ENCODE data around the gene P2RY6. TPM values are rescaled to one million over a fixed set of nuclear protein-coding genes. Genes with fewer than 3 reads are reported as not detected.
"Not testable (repeated sequence)": the region's sequence is repeated elsewhere in the genome, so short reads cannot be mapped to it uniquely, and the experiment has no call there.

P2RY6 gene
- total and polyA plus RNA-seq, 2 of the 4 experiments (the other 2 are of a cell fraction) = 0.44 TPM; not detected in 1

GRCh38 chr11:73232487-73232886, 39.7 kb upstream of the P2RY6 start:
- H3K4ac ChIP-seq (ENCODE audit: low read depth, low read length); H3K18ac ChIP-seq (ENCODE audit: low read depth, low read length); H2BK5ac ChIP-seq (ENCODE audit: low read depth, low read length, poor library complexity, severe bottlenecking); DNase-seq; ATAC-seq (ENCODE audit: low read depth); POLR2A ChIA-PET (ENCODE audit: unreplicated experiment); H3K14ac ChIP-seq (replicated peaks; ENCODE audit: low read depth, low read length); H3K27ac ChIP-seq (ENCODE audit: insufficient read depth, low read length); H3K9ac ChIP-seq (ENCODE audit: low read depth, low read length); H3K4me2 ChIP-seq (ENCODE audit: low read depth, low read length); H3K9me1 ChIP-seq (ENCODE audit: insufficient read depth, low read length); H2BK120ac ChIP-seq (ENCODE audit: low read depth, low read length); H3K23ac ChIP-seq (ENCODE audit: low read depth, low read length); H4K91ac ChIP-seq (ENCODE audit: insufficient read depth, low read depth, low read length); H2BK20ac ChIP-seq (ENCODE audit: low read depth, low read length); H3K36me3 ChIP-seq (ENCODE audit: control insufficient read depth, insufficient read depth, low read length); H4K5ac ChIP-seq (ENCODE audit: low read depth, low read length); H3K9me3 ChIP-seq (ENCODE audit: control insufficient read depth, insufficient read depth, low read length); intact Hi-C loops (cut with micrococcal nuclease); dilution Hi-C loops (cut with HindIII; ENCODE audit: low sequenced_read_pairs, unreplicated experiment); H3K79me1 ChIP-seq (ENCODE audit: low read depth in 1 of 2, low read length in 2 of 2); H2BK15ac ChIP-seq (ENCODE audit: low read depth, low read length); H4K8ac ChIP-seq (ENCODE audit: low read depth in 2 of 2, low read length in 2 of 2); in situ Hi-C loops (cut with MboI; ENCODE audit: low sequenced_read_pairs); BruUV-seq (replicated peaks); H4K20me1 ChIP-seq (ENCODE audit: insufficient read depth, low read length); H2AFZ ChIP-seq (replicated peaks; ENCODE audit: low read length, poor library complexity); H2AK5ac ChIP-seq (ENCODE audit: low read depth, low read length); H3K56ac ChIP-seq (ENCODE audit: extremely low read depth, insufficient read depth, low read length); H3K4me3 ChIP-seq (ENCODE audit: insufficient read depth, low read depth, low read length); H2AK9ac ChIP-seq (replicated peaks; ENCODE audit: low read depth, low read length, poor library complexity); H3K27me3 ChIP-seq (ENCODE audit: control insufficient read depth, insufficient read depth, low read length): not testable (repeated sequence)
- CTCF ChIA-PET = interaction anchor here (1.2 kb wide), 1 partner anchor 45 kb away, joined by 3 read pairs; no protein-coding TSS in a partner anchor
- WGBS, 2 experiments (ENCODE audit: extremely low coverage in 2 of 2, insufficient read length in 1 of 2) = no CpG with 5 or more reads among the region's 7 CpGs
- peaks cover 15% of the 10 kb centered on the region; the same call in 1 of the 2 replicates for H3K4me1 ChIP-seq (ENCODE audit: control insufficient read depth, insufficient read depth, low read length)

Measured in IMR-90 (cell line).